ENCODE measurements around the gene FCGBP.
"Not testable (repeated sequence)": the region's sequence is repeated elsewhere in the genome, so short reads cannot be mapped to it uniquely, and the experiment has no call there.

Gene FCGBP

GRCh38 chr19:39906820-39907611 is 27.4 kb downstream of the FCGBP start:
- no peak overlapping the region for H3K27ac ChIP-seq (ENCODE audit: low read depth, low read length)
- H3K4me1 ChIP-seq (ENCODE audit: control insufficient read depth in 1 of 2, insufficient read depth in 2 of 2, low read length in 2 of 2), result no peaks in the 10 kb centered on the region
- no peak overlapping the region for H3K9ac ChIP-seq (ENCODE audit: low read depth in 1 of 2, low read length in 2 of 2)
- no peaks in the 10 kb centered on the region for H3K9me3 ChIP-seq (ENCODE audit: control insufficient read depth in 1 of 2, low read length in 2 of 2)
- H3K4me3 ChIP-seq (ENCODE audit: low read depth in 1 of 2, low read length in 2 of 2), result no peak overlapping the region
- H3K27me3 ChIP-seq (ENCODE audit: control insufficient read depth in 1 of 2, insufficient read depth in 2 of 2, low read length in 2 of 2), result no peaks in the 10 kb centered on the region
- H3K36me3 ChIP-seq (ENCODE audit: control insufficient read depth in 1 of 2, insufficient read depth in 2 of 2, low read length in 2 of 2), result no peaks in the 10 kb centered on the region

GRCh38 chr19:39906283-39906682 is 28.2 kb downstream of the FCGBP start:
- no peaks in the 10 kb centered on the region for H3K36me3 ChIP-seq (ENCODE audit: control insufficient read depth in 1 of 2, insufficient read depth in 2 of 2, low read length in 2 of 2)
- no peak overlapping the region for H3K4me3 ChIP-seq (ENCODE audit: low read depth in 1 of 2, low read length in 2 of 2)
- H3K9ac ChIP-seq (ENCODE audit: low read depth in 1 of 2, low read length in 2 of 2), result no peak overlapping the region
- H3K27me3 ChIP-seq (ENCODE audit: control insufficient read depth in 1 of 2, insufficient read depth in 2 of 2, low read length in 2 of 2), result no peaks in the 10 kb centered on the region
- no peaks in the 10 kb centered on the region for H3K9me3 ChIP-seq (ENCODE audit: control insufficient read depth in 1 of 2, low read length in 2 of 2)
- no peaks in the 10 kb centered on the region for H3K4me1 ChIP-seq (ENCODE audit: control insufficient read depth in 1 of 2, insufficient read depth in 2 of 2, low read length in 2 of 2)
- H3K27ac ChIP-seq (ENCODE audit: low read depth, low read length), result no peak overlapping the region

GRCh38 chr19:39903486-39904091 is 30.8 kb downstream of the FCGBP start:
- not testable (repeated sequence) for H3K4me1 ChIP-seq (ENCODE audit: control insufficient read depth in 1 of 2, insufficient read depth in 2 of 2, low read length in 2 of 2); H3K36me3 ChIP-seq (ENCODE audit: control insufficient read depth in 1 of 2, insufficient read depth in 2 of 2, low read length in 2 of 2); H3K9me3 ChIP-seq (ENCODE audit: control insufficient read depth in 1 of 2, low read length in 2 of 2); H3K27ac ChIP-seq (ENCODE audit: low read depth, low read length); H3K4me3 ChIP-seq (ENCODE audit: low read depth in 1 of 2, low read length in 2 of 2); H3K9ac ChIP-seq (ENCODE audit: low read depth in 1 of 2, low read length in 2 of 2); H3K27me3 ChIP-seq (ENCODE audit: control insufficient read depth in 1 of 2, insufficient read depth in 2 of 2, low read length in 2 of 2)

GRCh38 chr19:39902326-39902725 is 32.1 kb downstream of the FCGBP start:
- H3K4me1 ChIP-seq (ENCODE audit: control insufficient read depth in 1 of 2, insufficient read depth in 2 of 2, low read length in 2 of 2); H3K27me3 ChIP-seq (ENCODE audit: control insufficient read depth in 1 of 2, insufficient read depth in 2 of 2, low read length in 2 of 2); H3K9ac ChIP-seq (ENCODE audit: low read depth in 1 of 2, low read length in 2 of 2); H3K36me3 ChIP-seq (ENCODE audit: control insufficient read depth in 1 of 2, insufficient read depth in 2 of 2, low read length in 2 of 2); H3K4me3 ChIP-seq (ENCODE audit: low read depth in 1 of 2, low read length in 2 of 2); H3K9me3 ChIP-seq (ENCODE audit: control insufficient read depth in 1 of 2, low read length in 2 of 2); H3K27ac ChIP-seq (ENCODE audit: low read depth, low read length): not testable (repeated sequence)

- H3K27me3 ChIP-seq (ENCODE audit: control insufficient read depth in 1 of 2, insufficient read depth in 2 of 2, low read length in 2 of 2); H3K4me3 ChIP-seq (ENCODE audit: low read depth in 1 of 2, low read length in 2 of 2); H3K36me3 ChIP-seq (ENCODE audit: control insufficient read depth in 1 of 2, insufficient read depth in 2 of 2, low read length in 2 of 2); H3K9me3 ChIP-seq (ENCODE audit: control insufficient read depth in 1 of 2, low read length in 2 of 2); H3K27ac ChIP-seq (ENCODE audit: low read depth, low read length); H3K9ac ChIP-seq (ENCODE audit: low read depth in 1 of 2, low read length in 2 of 2); H3K4me1 ChIP-seq (ENCODE audit: control insufficient read depth in 1 of 2, insufficient read depth in 2 of 2, low read length in 2 of 2): not testable (repeated sequence)
These were observed 32.8 kb downstream of the FCGBP start for GRCh38 chr19:39901681-39902080.

- not testable (repeated sequence) for H3K9ac ChIP-seq (ENCODE audit: low read depth in 1 of 2, low read length in 2 of 2); H3K9me3 ChIP-seq (ENCODE audit: control insufficient read depth in 1 of 2, low read length in 2 of 2); H3K4me3 ChIP-seq (ENCODE audit: low read depth in 1 of 2, low read length in 2 of 2); H3K27me3 ChIP-seq (ENCODE audit: control insufficient read depth in 1 of 2, insufficient read depth in 2 of 2, low read length in 2 of 2); H3K4me1 ChIP-seq (ENCODE audit: control insufficient read depth in 1 of 2, insufficient read depth in 2 of 2, low read length in 2 of 2); H3K27ac ChIP-seq (ENCODE audit: low read depth, low read length); H3K36me3 ChIP-seq (ENCODE audit: control insufficient read depth in 1 of 2, insufficient read depth in 2 of 2, low read length in 2 of 2)
These were observed 35.6 kb downstream of the FCGBP start for GRCh38 chr19:39898858-39899257.

GRCh38 chr19:39897511-39898245 is 36.8 kb downstream of the FCGBP start:
- not testable (repeated sequence) for H3K4me1 ChIP-seq (ENCODE audit: control insufficient read depth in 1 of 2, insufficient read depth in 2 of 2, low read length in 2 of 2); H3K9ac ChIP-seq (ENCODE audit: low read depth in 1 of 2, low read length in 2 of 2); H3K36me3 ChIP-seq (ENCODE audit: control insufficient read depth in 1 of 2, insufficient read depth in 2 of 2, low read length in 2 of 2); H3K27me3 ChIP-seq (ENCODE audit: control insufficient read depth in 1 of 2, insufficient read depth in 2 of 2, low read length in 2 of 2); H3K9me3 ChIP-seq (ENCODE audit: control insufficient read depth in 1 of 2, low read length in 2 of 2); H3K27ac ChIP-seq (ENCODE audit: low read depth, low read length); H3K4me3 ChIP-seq (ENCODE audit: low read depth in 1 of 2, low read length in 2 of 2)

- H3K27ac ChIP-seq (ENCODE audit: low read depth, low read length); H3K9ac ChIP-seq (ENCODE audit: low read depth in 1 of 2, low read length in 2 of 2); H3K4me1 ChIP-seq (ENCODE audit: control insufficient read depth in 1 of 2, insufficient read depth in 2 of 2, low read length in 2 of 2); H3K9me3 ChIP-seq (ENCODE audit: control insufficient read depth in 1 of 2, low read length in 2 of 2); H3K4me3 ChIP-seq (ENCODE audit: low read depth in 1 of 2, low read length in 2 of 2); H3K36me3 ChIP-seq (ENCODE audit: control insufficient read depth in 1 of 2, insufficient read depth in 2 of 2, low read length in 2 of 2); H3K27me3 ChIP-seq (ENCODE audit: control insufficient read depth in 1 of 2, insufficient read depth in 2 of 2, low read length in 2 of 2): not testable (repeated sequence)
These were observed 39.3 kb downstream of the FCGBP start for GRCh38 chr19:39895096-39895495.

- not testable (repeated sequence) for H3K9me3 ChIP-seq (ENCODE audit: control insufficient read depth in 1 of 2, low read length in 2 of 2); H3K36me3 ChIP-seq (ENCODE audit: control insufficient read depth in 1 of 2, insufficient read depth in 2 of 2, low read length in 2 of 2); H3K4me1 ChIP-seq (ENCODE audit: control insufficient read depth in 1 of 2, insufficient read depth in 2 of 2, low read length in 2 of 2); H3K27ac ChIP-seq (ENCODE audit: low read depth, low read length); H3K4me3 ChIP-seq (ENCODE audit: low read depth in 1 of 2, low read length in 2 of 2); H3K27me3 ChIP-seq (ENCODE audit: control insufficient read depth in 1 of 2, insufficient read depth in 2 of 2, low read length in 2 of 2); H3K9ac ChIP-seq (ENCODE audit: low read depth in 1 of 2, low read length in 2 of 2)
These were observed 40.2 kb downstream of the FCGBP start for GRCh38 chr19:39894236-39894606.

- H3K36me3 ChIP-seq (ENCODE audit: control insufficient read depth in 1 of 2, insufficient read depth in 2 of 2, low read length in 2 of 2); H3K4me3 ChIP-seq (ENCODE audit: low read depth in 1 of 2, low read length in 2 of 2); H3K27me3 ChIP-seq (ENCODE audit: control insufficient read depth in 1 of 2, insufficient read depth in 2 of 2, low read length in 2 of 2); H3K9me3 ChIP-seq (ENCODE audit: control insufficient read depth in 1 of 2, low read length in 2 of 2); H3K4me1 ChIP-seq (ENCODE audit: control insufficient read depth in 1 of 2, insufficient read depth in 2 of 2, low read length in 2 of 2); H3K9ac ChIP-seq (ENCODE audit: low read depth in 1 of 2, low read length in 2 of 2); H3K27ac ChIP-seq (ENCODE audit: low read depth, low read length): not testable (repeated sequence)
These were observed 40.8 kb downstream of the FCGBP start for GRCh38 chr19:39893366-39894235.

Data from duodenal mucosa (tissue), 2 donors.